Measurements from ENCODE around the gene MYH9. TPM values are rescaled to one million over a fixed set of nuclear protein-coding genes. Genes with fewer than 3 reads are reported as not detected.

Gene MYH9
- total RNA-seq, 1 donor from 2014 or later: 378 TPM

DNA sequence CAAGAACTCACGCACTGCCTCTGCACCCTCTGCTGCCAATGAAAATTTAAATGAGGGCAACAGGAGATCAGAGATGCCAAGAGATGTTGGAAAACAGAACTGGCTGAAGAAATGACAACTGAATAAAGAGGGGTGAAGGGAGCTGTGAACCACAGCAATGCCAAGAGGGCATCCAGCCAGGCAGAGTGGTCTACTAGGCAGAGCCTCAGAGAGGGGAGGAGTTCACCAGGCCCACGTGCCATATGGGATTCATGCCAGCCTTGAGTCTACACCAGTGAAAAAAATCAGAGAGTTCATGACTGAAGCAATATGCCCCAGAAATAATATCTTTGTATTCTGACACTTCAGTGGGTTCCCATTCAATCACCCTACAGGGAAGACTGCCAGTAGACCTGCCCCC is 152.8 kb downstream of the MYH9 start:
- Histone ChIP-seq H3K36me3 (ENCODE audit: control insufficient read depth, insufficient read depth, low read length) (peaks cover 10% of the 10 kb centered on the region), H3K27me3 (ENCODE audit: control insufficient read depth, insufficient read depth, low read length) (no peaks in the 10 kb centered on the region)
- no peak for FAIRE-seq

DNA sequence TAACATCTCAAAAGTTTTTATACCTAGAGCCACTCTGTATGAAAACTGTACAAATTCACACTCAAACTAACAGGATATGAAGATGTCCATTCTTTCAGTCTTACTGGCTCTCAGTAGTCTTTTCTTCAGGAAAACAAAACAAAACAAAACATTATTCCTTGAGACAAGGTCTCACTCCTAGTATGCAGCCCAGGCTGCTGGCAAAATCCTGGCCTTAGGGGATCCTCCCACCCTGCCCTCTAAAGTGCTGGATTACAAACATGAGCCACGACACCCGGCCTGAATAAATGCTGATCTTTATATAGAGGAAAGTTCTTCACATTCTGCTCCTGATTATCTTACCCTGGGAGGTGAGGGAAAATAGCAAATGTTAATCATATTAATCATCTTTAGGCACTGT is 153.6 kb downstream of the MYH9 start:
- peaks cover 10% of the 10 kb centered on the region for H3K36me3 ChIP-seq (ENCODE audit: control insufficient read depth, insufficient read depth, low read length)
- FAIRE-seq (no peak), DNase-seq (ENCODE audit: low read depth) (no peak)
- TF ChIP-seq CTCF (IDR thresholded peaks at IDR 0.05; ENCODE audit: insufficient read depth, low read length, severe bottlenecking): no peak
- no peaks in the 10 kb centered on the region for H3K27me3 ChIP-seq (ENCODE audit: control insufficient read depth, insufficient read depth, low read length)
- H3K4me3 ChIP-seq (ENCODE audit: low read depth, low read length): no peak overlapping the region

More for the DNA sequence above, 152.8 kb downstream of the MYH9 start:
- no peak for DNase-seq (ENCODE audit: low read depth)
- no peak overlapping the region for H3K4me3 ChIP-seq (ENCODE audit: low read depth, low read length)
- TF ChIP-seq CTCF (IDR thresholded peaks at IDR 0.05; ENCODE audit: insufficient read depth, low read length, severe bottlenecking): no peak

GRCh38 chr22:36233796-36234195 is 154.0 kb downstream of the MYH9 start:
- FAIRE-seq (no peak), DNase-seq (ENCODE audit: low read depth) (no peak)
- H3K36me3 ChIP-seq (ENCODE audit: control insufficient read depth, insufficient read depth, low read length): peaks cover 10% of the 10 kb centered on the region
- TF ChIP-seq CTCF (IDR thresholded peaks at IDR 0.05; ENCODE audit: insufficient read depth, low read length, severe bottlenecking): no peak
- H3K4me3 ChIP-seq (ENCODE audit: low read depth, low read length): no peak overlapping the region
- H3K27me3 ChIP-seq (ENCODE audit: control insufficient read depth, insufficient read depth, low read length): no peaks in the 10 kb centered on the region

GRCh38 chr22:36232715-36233401 is 154.9 kb downstream of the MYH9 start:
- no peak for TF ChIP-seq CTCF (IDR thresholded peaks at IDR 0.05; ENCODE audit: insufficient read depth, low read length, severe bottlenecking)

More at GRCh38 chr22:36232715-36233401, 154.9 kb downstream of the MYH9 start:
- no peaks in the 10 kb centered on the region for H3K27me3 ChIP-seq (ENCODE audit: control insufficient read depth, insufficient read depth, low read length)
- FAIRE-seq (peak; percentile 47), DNase-seq (ENCODE audit: low read depth) (no peak)
- H3K36me3 ChIP-seq (ENCODE audit: control insufficient read depth, insufficient read depth, low read length): peaks cover 10% of the 10 kb centered on the region
- no peak overlapping the region for H3K4me3 ChIP-seq (ENCODE audit: low read depth, low read length)

Other genes starting within 250 kb of the MYH9 start
- gene APOL3, start 227.2 kb downstream of the MYH9 start, total RNA-seq: 0.13 TPM in 1 of 2 replicates, not detected in the other
- under 0.01 and 0.77 TPM in 2 replicates for gene APOL4, start 186.2 kb downstream of the MYH9 start, total RNA-seq
- 7.1 and 13.4 TPM in 2 replicates for gene APOL2, start 148.4 kb downstream of the MYH9 start, total RNA-seq
- 1.8 and 3.1 TPM in 2 replicates for gene APOL1, start 134.8 kb downstream of the MYH9 start, total RNA-seq
- gene TXN2, start 93.7 kb upstream of the MYH9 start, total RNA-seq: 17.9 and 18.1 TPM in 2 replicates
- gene FOXRED2, start 119.1 kb upstream of the MYH9 start, total RNA-seq: 1.6 and 2.0 TPM in 2 replicates
- 442 and 1,330 TPM in 2 replicates for gene EIF3D, start 141.2 kb upstream of the MYH9 start, total RNA-seq

Measured in bronchial epithelial cell (primary cell).